VCaP (cell line): ENCODE results near the gene WDR4.
A peak's percentile ranks its signal among the peaks of the same experiment; 100 is the strongest.

ENCODE experiments used
- H3K27ac ChIP-seq: fragments of 450-650 bp; 2 replicates; pipeline ENCODE4 v1.5.1; 2017
- CTCF ChIP-seq: fragments of 450-650 bp; conservative IDR thresholded peaks from 2 replicates; pipeline ENCODE4 v1.5.1; 2017; ENCODE audit warnings: mild to moderate bottlenecking, moderate library complexity

The WDR4 gene

GRCh38 chr21:42868196-42868595, 11.1 kb downstream of the WDR4 start:
- H3K27ac ChIP-seq = no peak overlapping the region
- no peak for TF ChIP-seq CTCF

GRCh38 chr21:42865776-42866160, 13.6 kb downstream of the WDR4 start:
- H3K27ac ChIP-seq = peak overlapping the region; percentile 18; the same call in 1 of the 2 replicates
- no peak for TF ChIP-seq CTCF

- no peak for TF ChIP-seq CTCF
- H3K27ac ChIP-seq = peak overlapping the region; percentile 24; the same call in 1 of the 2 replicates
Measured at GRCh38 chr21:42864815-42865775, 14.2 kb downstream of the WDR4 start.

- H3K27ac ChIP-seq = peak overlapping the region; percentile 24; the same call in 1 of the 2 replicates
- TF ChIP-seq CTCF = peak; percentile 23
Measured at GRCh38 chr21:42864286-42864685, 15.1 kb downstream of the WDR4 start.

GRCh38 chr21:42863504-42863870, 15.9 kb downstream of the WDR4 start:
- no peak for TF ChIP-seq CTCF
- H3K27ac ChIP-seq = peak overlapping the region; percentile 24; the same call in 1 of the 2 replicates

- peak overlapping the region; percentile 24; the same call in 1 of the 2 replicates for H3K27ac ChIP-seq
- TF ChIP-seq CTCF = peak; percentile 75
Measured at GRCh38 chr21:42862774-42863503, 16.4 kb downstream of the WDR4 start.

- TF ChIP-seq CTCF = peak; percentile 13; the same call in 1 of the 2 replicates
- no peak overlapping the region for H3K27ac ChIP-seq
Measured at GRCh38 chr21:42861848-42862400, 17.4 kb downstream of the WDR4 start.
